Measurements from ENCODE around the gene USP6. TPM values are rescaled to one million over a fixed set of nuclear protein-coding genes. Genes with fewer than 3 reads are reported as not detected.

Gene USP6
- total RNA-seq, 1 experiment from 2014 or later: 0.10 TPM

DNA sequence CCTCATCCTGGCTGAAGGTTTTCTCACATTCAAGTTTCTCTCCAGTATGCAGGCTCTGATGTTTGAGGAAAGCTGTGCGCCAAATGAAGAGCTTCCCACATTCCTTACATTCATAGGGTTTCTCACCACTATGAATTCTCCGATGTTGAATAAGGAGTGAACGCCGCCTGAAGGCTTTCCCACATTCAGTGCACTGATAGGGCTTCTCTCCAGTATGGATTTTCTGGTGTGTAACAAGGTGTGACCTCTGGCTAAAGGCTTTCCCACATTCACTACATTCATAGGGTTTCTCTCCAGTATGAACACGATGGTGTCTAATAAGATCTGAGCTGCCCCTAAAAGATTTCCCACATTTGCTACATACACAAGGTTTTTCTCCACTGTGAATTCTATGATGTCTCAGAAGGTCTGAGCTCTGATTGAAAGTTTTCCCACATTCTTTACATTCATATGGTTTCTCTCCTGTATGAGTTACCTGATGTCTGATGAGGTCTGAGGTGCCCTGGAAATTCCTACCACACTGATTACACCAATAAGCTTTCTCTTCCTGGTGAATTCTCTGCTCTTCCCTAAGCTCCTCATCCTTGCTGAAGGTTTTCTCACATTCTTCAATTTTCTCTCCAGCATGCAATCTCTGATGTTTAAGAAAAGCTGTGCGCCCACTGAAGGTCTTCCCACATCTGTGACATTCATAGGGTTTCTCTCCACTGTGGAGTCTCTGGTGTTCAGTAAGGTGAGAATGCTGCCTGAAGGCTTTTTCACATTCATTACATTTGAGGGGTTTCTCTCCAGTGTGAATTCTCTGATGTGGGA is 67.0 kb downstream of the USP6 start:
- no TSS peak for BruUV-seq (replicated peaks)
- DNase-seq (ENCODE audit: low read depth, low spot score): no peak
- TF ChIP-seq EZH2phosphoT487 (IDR thresholded peaks at IDR 0.05; ENCODE audit: borderline replicate concordance) (no peak), SP1 (IDR thresholded peaks at IDR 0.05; ENCODE audit: low read depth) (no peak), JUND (IDR thresholded peaks at IDR 0.05) (no peak), EGR1 (IDR thresholded peaks at IDR 0.05; ENCODE audit: low read depth) (no peak), CBX3 (IDR thresholded peaks at IDR 0.05; ENCODE audit: low read depth) (no peak), SIN3A (IDR thresholded peaks at IDR 0.05; ENCODE audit: low read depth) (no peak), ZNF274 (IDR thresholded peaks at IDR 0.05; ENCODE audit: low read depth, low read length) (no peak; the same call in 1 of the 2 replicates), FOSL1 (IDR thresholded peaks at IDR 0.05; ENCODE audit: low read depth) (no peak), SRF (IDR thresholded peaks at IDR 0.05; ENCODE audit: low read depth) (no peak), POLR2A (IDR thresholded peaks at IDR 0.05; ENCODE audit: borderline replicate concordance, extremely low read depth, insufficient read depth, insufficient read length) (no peak), CEBPB (IDR thresholded peaks at IDR 0.05; ENCODE audit: low read depth) (no peak), TCF7L2 (IDR thresholded peaks at IDR 0.05; ENCODE audit: borderline replicate concordance, extremely low read depth, insufficient read depth, insufficient read length) (no peak), YY1 (IDR thresholded peaks at IDR 0.05; ENCODE audit: extremely low read depth, insufficient replicate concordance, low read depth, low read length) (no peak), EZH2 (IDR thresholded peaks at IDR 0.05) (no peak)
- TF ChIP-seq, protein P1, sequence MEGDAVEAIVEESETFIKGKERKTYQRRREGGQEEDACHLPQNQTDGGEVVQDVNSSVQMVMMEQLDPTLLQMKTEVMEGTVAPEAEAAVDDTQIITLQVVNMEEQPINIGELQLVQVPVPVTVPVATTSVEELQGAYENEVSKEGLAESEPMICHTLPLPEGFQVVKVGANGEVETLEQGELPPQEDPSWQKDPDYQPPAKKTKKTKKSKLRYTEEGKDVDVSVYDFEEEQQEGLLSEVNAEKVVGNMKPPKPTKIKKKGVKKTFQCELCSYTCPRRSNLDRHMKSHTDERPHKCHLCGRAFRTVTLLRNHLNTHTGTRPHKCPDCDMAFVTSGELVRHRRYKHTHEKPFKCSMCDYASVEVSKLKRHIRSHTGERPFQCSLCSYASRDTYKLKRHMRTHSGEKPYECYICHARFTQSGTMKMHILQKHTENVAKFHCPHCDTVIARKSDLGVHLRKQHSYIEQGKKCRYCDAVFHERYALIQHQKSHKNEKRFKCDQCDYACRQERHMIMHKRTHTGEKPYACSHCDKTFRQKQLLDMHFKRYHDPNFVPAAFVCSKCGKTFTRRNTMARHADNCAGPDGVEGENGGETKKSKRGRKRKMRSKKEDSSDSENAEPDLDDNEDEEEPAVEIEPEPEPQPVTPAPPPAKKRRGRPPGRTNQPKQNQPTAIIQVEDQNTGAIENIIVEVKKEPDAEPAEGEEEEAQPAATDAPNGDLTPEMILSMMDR (IDR thresholded peaks at IDR 0.05 in 2 of 3, conservative IDR thresholded peaks at IDR 0.05 in 1 of 3; ENCODE audit: borderline replicate concordance in 1 of 3, insufficient read depth in 1 of 3, low read depth in 2 of 3, low read length in 2 of 3): no peak
- TF ChIP-seq, protein P2, sequence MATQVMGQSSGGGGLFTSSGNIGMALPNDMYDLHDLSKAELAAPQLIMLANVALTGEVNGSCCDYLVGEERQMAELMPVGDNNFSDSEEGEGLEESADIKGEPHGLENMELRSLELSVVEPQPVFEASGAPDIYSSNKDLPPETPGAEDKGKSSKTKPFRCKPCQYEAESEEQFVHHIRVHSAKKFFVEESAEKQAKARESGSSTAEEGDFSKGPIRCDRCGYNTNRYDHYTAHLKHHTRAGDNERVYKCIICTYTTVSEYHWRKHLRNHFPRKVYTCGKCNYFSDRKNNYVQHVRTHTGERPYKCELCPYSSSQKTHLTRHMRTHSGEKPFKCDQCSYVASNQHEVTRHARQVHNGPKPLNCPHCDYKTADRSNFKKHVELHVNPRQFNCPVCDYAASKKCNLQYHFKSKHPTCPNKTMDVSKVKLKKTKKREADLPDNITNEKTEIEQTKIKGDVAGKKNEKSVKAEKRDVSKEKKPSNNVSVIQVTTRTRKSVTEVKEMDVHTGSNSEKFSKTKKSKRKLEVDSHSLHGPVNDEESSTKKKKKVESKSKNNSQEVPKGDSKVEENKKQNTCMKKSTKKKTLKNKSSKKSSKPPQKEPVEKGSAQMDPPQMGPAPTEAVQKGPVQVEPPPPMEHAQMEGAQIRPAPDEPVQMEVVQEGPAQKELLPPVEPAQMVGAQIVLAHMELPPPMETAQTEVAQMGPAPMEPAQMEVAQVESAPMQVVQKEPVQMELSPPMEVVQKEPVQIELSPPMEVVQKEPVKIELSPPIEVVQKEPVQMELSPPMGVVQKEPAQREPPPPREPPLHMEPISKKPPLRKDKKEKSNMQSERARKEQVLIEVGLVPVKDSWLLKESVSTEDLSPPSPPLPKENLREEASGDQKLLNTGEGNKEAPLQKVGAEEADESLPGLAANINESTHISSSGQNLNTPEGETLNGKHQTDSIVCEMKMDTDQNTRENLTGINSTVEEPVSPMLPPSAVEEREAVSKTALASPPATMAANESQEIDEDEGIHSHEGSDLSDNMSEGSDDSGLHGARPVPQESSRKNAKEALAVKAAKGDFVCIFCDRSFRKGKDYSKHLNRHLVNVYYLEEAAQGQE (IDR thresholded peaks at IDR 0.05; ENCODE audit: low read depth): no peak
- TF ChIP-seq, protein P3, sequence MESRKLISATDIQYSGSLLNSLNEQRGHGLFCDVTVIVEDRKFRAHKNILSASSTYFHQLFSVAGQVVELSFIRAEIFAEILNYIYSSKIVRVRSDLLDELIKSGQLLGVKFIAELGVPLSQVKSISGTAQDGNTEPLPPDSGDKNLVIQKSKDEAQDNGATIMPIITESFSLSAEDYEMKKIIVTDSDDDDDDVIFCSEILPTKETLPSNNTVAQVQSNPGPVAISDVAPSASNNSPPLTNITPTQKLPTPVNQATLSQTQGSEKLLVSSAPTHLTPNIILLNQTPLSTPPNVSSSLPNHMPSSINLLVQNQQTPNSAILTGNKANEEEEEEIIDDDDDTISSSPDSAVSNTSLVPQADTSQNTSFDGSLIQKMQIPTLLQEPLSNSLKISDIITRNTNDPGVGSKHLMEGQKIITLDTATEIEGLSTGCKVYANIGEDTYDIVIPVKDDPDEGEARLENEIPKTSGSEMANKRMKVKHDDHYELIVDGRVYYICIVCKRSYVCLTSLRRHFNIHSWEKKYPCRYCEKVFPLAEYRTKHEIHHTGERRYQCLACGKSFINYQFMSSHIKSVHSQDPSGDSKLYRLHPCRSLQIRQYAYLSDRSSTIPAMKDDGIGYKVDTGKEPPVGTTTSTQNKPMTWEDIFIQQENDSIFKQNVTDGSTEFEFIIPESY (IDR thresholded peaks at IDR 0.05; ENCODE audit: extremely low read depth, insufficient replicate concordance, low read length): no peak
- TF ChIP-seq, protein P4, sequence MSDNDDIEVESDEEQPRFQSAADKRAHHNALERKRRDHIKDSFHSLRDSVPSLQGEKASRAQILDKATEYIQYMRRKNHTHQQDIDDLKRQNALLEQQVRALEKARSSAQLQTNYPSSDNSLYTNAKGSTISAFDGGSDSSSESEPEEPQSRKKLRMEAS (IDR thresholded peaks at IDR 0.05): no peak

More for the DNA sequence above, 67.0 kb downstream of the USP6 start:
- Histone ChIP-seq H3K4me2 (ENCODE audit: low read length) (no peak overlapping the region), H2AFZ (ENCODE audit: low read depth, low read length, poor library complexity, severe bottlenecking) (no peak overlapping the region), H3K4me1 (ENCODE audit: control insufficient read depth in 1 of 2, insufficient read depth in 2 of 2, low read length in 2 of 2) (no peaks in the 10 kb centered on the region), H3K27me3 (ENCODE audit: insufficient read depth, low read length) (no peaks in the 10 kb centered on the region), H3K9me3 (ENCODE audit: control insufficient read depth in 1 of 2, insufficient read depth in 1 of 2, low read depth in 1 of 2, low read length in 2 of 2) (peaks cover 58 to 68% of the 10 kb centered on the region in 2 experiments; a peak in 3 of 4 replicates), H3K36me3 (ENCODE audit: control insufficient read depth in 1 of 2, insufficient read depth in 2 of 2, low read length in 2 of 2) (peaks cover 0 to 3% of the 10 kb centered on the region in 2 experiments; a peak in 1 of 4 replicates), H4K20me1 (ENCODE audit: insufficient read depth) (no peaks in the 10 kb centered on the region), H3K4me3 (replicated peaks in 1 of 2; ENCODE audit: low read depth in 1 of 2, low read length in 2 of 2) (no peak overlapping the region), H3K79me2 (ENCODE audit: insufficient read depth, low read length) (no peaks in the 10 kb centered on the region), H3K9ac (ENCODE audit: low read length) (no peak overlapping the region), H3K27ac (ENCODE audit: low read depth, low read length) (no peak overlapping the region), H3K9me2 (ENCODE audit: insufficient read depth) (no peaks in the 10 kb centered on the region)
- ATAC-seq: no peak
- ChIA-PET POLR2A (interaction anchor here (0.6 to 1.1 kb wide), 2 partner anchors 9 to 271 kb away, joined by 3 to 4 read pairs; no protein-coding TSS in a partner anchor), RAD21 (ENCODE audit: low non-redundant PET in 1 of 2, low total read pairs in 2 of 2, uncharacterized antibody in 2 of 2, unreplicated experiment in 2 of 2) (no interaction called here), CTCF (interaction anchor here (1.6 kb wide), 1 partner anchor 9 kb away, joined by 3 read pairs; the partner anchor contains the start of gene ZNF594)
- intact Hi-C loops (cut with micrococcal nuclease): no loop called here
